ENCODE measurements around the gene RUNX1. TPM values are rescaled to one million over a fixed set of nuclear protein-coding genes. Genes with fewer than 3 reads are reported as not detected.

The RUNX1 gene
- polyA plus RNA-seq, 1 of the 3 experiments (the other 2 are of a cell fraction): 17.1 TPM

DNA sequence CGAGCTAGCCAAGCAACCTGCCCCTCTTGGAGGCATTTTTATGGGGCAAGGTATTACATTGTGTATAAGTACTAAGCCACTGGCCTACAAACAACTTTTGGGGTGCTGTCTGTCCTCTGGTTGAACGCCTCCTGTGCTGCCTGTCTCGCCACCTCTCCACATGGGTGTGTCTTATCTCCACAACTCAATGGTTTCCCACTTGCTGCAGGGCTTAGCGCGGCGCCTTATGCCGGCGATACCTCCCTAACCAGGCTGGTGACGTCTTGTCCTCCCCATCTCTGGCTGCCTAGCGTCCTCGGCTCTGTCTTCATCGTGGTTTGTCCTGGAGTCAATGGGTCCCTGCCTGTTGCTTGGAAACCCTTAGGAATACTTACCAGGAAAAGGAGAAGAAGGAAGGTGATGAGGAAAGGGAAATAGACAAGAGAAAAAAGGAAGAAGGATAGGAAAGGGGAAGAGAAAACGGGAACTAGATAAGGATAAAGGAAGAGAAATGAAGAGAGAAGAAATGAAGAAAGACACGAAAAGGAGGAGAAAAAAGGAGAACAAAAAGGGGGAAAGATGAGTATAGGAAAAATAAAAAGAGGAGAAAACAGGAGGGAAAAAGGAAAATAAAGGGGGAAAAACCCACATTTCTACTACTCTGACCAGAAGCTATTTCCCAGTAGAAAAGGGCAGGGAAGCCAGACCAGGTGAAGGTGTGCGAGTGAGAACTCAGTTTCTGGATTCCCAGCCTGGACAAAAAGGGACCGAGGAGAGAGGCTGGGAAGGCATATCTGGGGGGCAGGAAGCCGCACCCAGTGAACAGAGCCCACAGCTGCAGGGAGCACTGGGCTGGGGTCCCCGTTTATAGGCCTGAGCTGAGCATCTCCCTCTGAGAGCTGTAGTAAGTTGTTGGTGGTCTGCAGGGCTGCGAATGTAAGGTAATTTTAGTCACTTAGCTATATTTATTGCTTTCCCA, 294.1 kb downstream of the RUNX1 start:
- 72% methylated on average over 19 of the region's 19 CpGs for WGBS (ENCODE audit: low lambda C conversion rate)
- DNase-seq: no peak
- H3K36me3 ChIP-seq (replicated peaks in 1 of 2; ENCODE audit: control insufficient read depth in 1 of 2, insufficient read depth in 2 of 2, low read length in 1 of 2): no peaks in the 10 kb centered on the region

DNA sequence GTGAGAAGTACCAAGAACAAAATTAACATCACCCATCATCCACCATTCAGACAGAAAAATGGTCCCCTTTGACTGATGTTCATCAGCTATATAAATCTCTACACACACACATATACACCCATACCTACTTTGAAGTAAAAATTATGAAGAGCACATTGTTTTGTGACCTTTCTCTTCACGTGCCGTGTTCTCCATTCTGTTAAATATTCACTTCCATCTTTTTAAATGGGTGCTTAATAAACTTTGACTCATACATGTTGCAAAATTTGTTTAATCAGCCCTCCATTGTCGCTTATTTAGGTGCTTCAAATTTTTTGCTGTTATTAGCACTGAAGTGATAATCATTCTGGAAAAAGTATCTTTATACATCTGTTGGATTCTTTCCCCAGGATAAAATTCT, 300.2 kb downstream of the RUNX1 start:
- CTCF ChIA-PET: interaction anchor here (0.5 kb wide), 1 partner anchor 143 kb away, joined by 3 read pairs; no protein-coding TSS in a partner anchor
- 76% methylated on average over 3 of the region's 3 CpGs for WGBS (ENCODE audit: low lambda C conversion rate)
- H4K20me1 ChIP-seq (ENCODE audit: insufficient read depth): no peaks in the 10 kb centered on the region

More for the DNA sequence above, 294.1 kb downstream of the RUNX1 start:
- CTCF ChIA-PET: interaction anchor here (2.0 kb wide), 1 partner anchor 9 kb away, joined by 6 read pairs; no protein-coding TSS in a partner anchor
- Histone ChIP-seq H3F3A (replicated peaks; ENCODE audit: insufficient read depth) (no peaks in the 10 kb centered on the region), H3K9me2 (no peaks in the 10 kb centered on the region), H3K79me2 (ENCODE audit: insufficient read depth) (no peaks in the 10 kb centered on the region), H3K27me3 (ENCODE audit: insufficient read depth) (no peaks in the 10 kb centered on the region; the same call in 1 of the 2 replicates), H4K20me1 (ENCODE audit: insufficient read depth) (no peaks in the 10 kb centered on the region), H3K9me3 (no peaks in the 10 kb centered on the region), H3K4me1 (ENCODE audit: control insufficient read depth in 1 of 2, insufficient read depth in 2 of 2, low read depth in 1 of 2, low read length in 1 of 2) (no peaks in the 10 kb centered on the region), H2AFZ (ENCODE audit: low read depth) (no peak overlapping the region), H3K4me2 (no peak overlapping the region), H3K9ac (no peak overlapping the region), H3K4me3 (ENCODE audit: low read depth in 2 of 2, low read length in 1 of 2) (no peak overlapping the region), H3K27ac (ENCODE audit: low read depth in 2 of 2, low read length in 1 of 2) (no peak overlapping the region)
- POLR2A ChIA-PET: no interaction called here
- TF ChIP-seq RFX5 (IDR thresholded peaks at IDR 0.05; ENCODE audit: low read length): no peak
- TF ChIP-seq, protein P1, sequence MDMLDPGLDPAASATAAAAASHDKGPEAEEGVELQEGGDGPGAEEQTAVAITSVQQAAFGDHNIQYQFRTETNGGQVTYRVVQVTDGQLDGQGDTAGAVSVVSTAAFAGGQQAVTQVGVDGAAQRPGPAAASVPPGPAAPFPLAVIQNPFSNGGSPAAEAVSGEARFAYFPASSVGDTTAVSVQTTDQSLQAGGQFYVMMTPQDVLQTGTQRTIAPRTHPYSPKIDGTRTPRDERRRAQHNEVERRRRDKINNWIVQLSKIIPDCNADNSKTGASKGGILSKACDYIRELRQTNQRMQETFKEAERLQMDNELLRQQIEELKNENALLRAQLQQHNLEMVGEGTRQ (IDR thresholded peaks at IDR 0.05; ENCODE audit: borderline replicate concordance, low read depth, low read length): no peak
- TF ChIP-seq POLR2AphosphoS5 (IDR thresholded peaks at IDR 0.05; ENCODE audit: low read depth, low read length): no peak
- no peak for TF ChIP-seq FOXM1 (IDR thresholded peaks at IDR 0.05; ENCODE audit: low read depth)
- no peak for TF ChIP-seq JUND (IDR thresholded peaks at IDR 0.05)
- no peak for TF ChIP-seq RAD21 (IDR thresholded peaks at IDR 0.05; ENCODE audit: low read length)
- TF ChIP-seq, protein P2, sequence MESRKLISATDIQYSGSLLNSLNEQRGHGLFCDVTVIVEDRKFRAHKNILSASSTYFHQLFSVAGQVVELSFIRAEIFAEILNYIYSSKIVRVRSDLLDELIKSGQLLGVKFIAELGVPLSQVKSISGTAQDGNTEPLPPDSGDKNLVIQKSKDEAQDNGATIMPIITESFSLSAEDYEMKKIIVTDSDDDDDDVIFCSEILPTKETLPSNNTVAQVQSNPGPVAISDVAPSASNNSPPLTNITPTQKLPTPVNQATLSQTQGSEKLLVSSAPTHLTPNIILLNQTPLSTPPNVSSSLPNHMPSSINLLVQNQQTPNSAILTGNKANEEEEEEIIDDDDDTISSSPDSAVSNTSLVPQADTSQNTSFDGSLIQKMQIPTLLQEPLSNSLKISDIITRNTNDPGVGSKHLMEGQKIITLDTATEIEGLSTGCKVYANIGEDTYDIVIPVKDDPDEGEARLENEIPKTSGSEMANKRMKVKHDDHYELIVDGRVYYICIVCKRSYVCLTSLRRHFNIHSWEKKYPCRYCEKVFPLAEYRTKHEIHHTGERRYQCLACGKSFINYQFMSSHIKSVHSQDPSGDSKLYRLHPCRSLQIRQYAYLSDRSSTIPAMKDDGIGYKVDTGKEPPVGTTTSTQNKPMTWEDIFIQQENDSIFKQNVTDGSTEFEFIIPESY (IDR thresholded peaks at IDR 0.05; ENCODE audit: borderline replicate concordance, low read depth): no peak
- TF ChIP-seq GATA2 (CRISPR knock-in tag; IDR thresholded peaks at IDR 0.05): no peak
- TF ChIP-seq, protein P3, sequence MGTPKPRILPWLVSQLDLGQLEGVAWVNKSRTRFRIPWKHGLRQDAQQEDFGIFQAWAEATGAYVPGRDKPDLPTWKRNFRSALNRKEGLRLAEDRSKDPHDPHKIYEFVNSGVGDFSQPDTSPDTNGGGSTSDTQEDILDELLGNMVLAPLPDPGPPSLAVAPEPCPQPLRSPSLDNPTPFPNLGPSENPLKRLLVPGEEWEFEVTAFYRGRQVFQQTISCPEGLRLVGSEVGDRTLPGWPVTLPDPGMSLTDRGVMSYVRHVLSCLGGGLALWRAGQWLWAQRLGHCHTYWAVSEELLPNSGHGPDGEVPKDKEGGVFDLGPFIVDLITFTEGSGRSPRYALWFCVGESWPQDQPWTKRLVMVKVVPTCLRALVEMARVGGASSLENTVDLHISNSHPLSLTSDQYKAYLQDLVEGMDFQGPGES (IDR thresholded peaks at IDR 0.05; ENCODE audit: low read depth, low read length): no peak

More for the DNA sequence above, 300.2 kb downstream of the RUNX1 start:
- Histone ChIP-seq H3K27ac (ENCODE audit: low read depth in 2 of 2, low read length in 1 of 2) (no peak overlapping the region), H3K9me2 (no peaks in the 10 kb centered on the region), H3K9ac (no peak overlapping the region), H3K27me3 (ENCODE audit: insufficient read depth) (no peaks in the 10 kb centered on the region), H3K79me2 (ENCODE audit: insufficient read depth) (no peaks in the 10 kb centered on the region), H3F3A (replicated peaks; ENCODE audit: insufficient read depth) (no peaks in the 10 kb centered on the region), H3K36me3 (replicated peaks in 1 of 2; ENCODE audit: control insufficient read depth in 1 of 2, insufficient read depth in 2 of 2, low read length in 1 of 2) (no peaks in the 10 kb centered on the region), H3K4me2 (no peak overlapping the region), H3K9me3 (no peaks in the 10 kb centered on the region), H3K4me3 (ENCODE audit: low read depth in 2 of 2, low read length in 1 of 2) (no peak overlapping the region), H3K4me1 (ENCODE audit: control insufficient read depth in 1 of 2, insufficient read depth in 2 of 2, low read depth in 1 of 2, low read length in 1 of 2) (no peaks in the 10 kb centered on the region; a peak in 1 of 4 replicates), H2AFZ (ENCODE audit: low read depth) (no peak overlapping the region)
- no peak for TF ChIP-seq SIN3A (IDR thresholded peaks at IDR 0.05; ENCODE audit: borderline replicate concordance, low read depth, low read length)
- TF ChIP-seq, protein P3 (IDR thresholded peaks at IDR 0.05; ENCODE audit: low read depth, low read length): no peak
- TF ChIP-seq, protein P1 (IDR thresholded peaks at IDR 0.05; ENCODE audit: borderline replicate concordance, low read depth, low read length): no peak
- POLR2A ChIA-PET: no interaction called here
- no peak for DNase-seq
